SHP77 treated with DMSO at 0.1 percent for 48 hours (cell line): Measurements from ENCODE around the gene GRAMD2A.
"Not testable (repeated sequence)": the region's sequence is repeated elsewhere in the genome, so short reads cannot be mapped to it uniquely, and the experiment has no call there.

Experiments used
- DNase-seq: peaks from one replicate; lab custom pipeline; 2025; lab: John Stamatoyannopoulos, UW

The GRAMD2A gene

DNA sequence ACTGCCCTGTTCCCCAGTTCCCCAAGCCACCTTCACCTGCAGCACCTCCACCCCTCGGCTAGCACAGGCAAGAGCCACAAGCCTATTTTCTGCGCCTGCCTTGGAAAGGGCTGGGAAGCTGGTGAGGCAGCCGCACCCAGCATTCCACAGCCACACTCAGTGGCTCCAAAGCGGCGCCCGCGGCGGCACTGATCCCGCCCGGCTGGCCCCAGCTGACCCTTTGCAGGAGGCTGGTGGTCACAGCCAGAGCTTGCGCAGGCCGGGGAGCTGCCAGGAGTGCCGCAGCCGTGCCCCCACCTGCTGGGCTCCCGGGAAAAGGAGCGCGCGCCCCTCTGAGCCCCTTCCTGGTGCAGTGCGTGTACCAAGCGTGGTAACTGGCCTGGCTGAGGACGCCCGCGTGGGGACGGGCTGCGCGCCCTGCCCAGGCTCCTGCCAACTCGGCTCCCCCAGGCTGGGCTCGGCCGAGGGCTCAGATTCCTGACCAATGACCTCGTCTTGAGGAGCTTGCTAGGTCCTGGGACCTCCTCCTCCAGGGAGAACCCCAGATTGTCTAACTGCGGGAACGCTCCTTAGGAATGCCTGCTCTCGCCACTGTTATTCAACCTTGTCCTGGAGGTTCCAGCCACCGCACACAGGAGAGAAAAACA lies 13.3 kb downstream of the GRAMD2A start:
- no peak for DNase-seq

DNA sequence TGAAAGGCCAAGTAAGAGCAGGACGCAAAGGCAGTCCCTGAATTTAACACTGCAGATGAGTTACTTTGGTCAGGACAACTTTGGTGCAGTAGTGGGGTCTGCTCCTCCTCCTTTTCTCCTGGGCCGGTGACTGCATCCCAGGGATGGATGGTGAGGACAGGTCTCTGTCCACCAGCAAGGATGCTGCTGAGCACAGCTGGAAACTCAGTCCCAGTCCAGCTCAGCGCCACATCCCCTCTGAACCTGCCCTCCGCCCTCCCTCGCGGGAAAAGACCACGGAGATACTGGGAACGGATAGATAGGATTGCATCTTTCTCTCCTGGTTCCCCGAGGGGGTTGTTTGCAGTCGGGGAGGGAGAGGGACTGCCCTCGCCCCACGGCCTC lies 13.8 kb downstream of the GRAMD2A start:
- no peak for DNase-seq

DNA sequence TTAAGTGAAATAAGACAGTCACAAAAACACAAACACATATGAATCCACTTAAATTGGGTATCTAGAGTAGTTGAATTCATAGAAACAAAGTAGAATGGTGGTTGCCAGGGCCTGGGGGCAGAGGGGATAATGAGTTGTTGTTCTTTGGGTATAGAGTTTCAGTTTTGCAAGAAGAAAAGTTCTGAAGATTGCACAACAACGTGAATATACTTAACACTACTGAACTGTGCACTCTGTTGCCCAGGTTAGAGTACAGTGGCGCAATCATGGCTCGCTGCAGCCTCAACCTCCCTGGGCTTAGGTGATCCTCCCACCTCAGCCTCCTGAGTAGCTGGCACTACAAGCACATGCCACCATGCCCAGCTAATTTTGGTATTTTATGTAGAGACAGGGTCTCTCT lies 14.9 kb downstream of the GRAMD2A start:
- DNase-seq, result no peak

DNA sequence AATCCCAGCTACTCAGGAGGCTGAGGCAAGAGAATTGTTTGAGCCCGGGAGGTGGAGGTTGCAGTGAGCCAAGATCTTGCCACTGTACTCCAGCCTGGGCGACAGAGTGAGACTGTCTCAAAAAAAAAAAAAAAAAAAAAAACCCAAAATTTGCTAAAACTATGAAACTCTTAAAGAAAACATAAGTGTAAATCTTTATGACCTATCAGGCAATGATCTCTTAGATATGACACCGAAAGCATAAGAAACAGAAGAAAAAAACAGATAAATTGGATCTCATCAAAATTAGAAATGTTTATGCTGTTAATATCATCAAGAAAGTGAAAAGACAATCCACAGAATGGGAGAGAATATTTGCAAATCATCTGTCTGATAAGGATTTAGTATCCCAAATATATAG lies 15.3 kb downstream of the GRAMD2A start:
- no peak for DNase-seq

DNA sequence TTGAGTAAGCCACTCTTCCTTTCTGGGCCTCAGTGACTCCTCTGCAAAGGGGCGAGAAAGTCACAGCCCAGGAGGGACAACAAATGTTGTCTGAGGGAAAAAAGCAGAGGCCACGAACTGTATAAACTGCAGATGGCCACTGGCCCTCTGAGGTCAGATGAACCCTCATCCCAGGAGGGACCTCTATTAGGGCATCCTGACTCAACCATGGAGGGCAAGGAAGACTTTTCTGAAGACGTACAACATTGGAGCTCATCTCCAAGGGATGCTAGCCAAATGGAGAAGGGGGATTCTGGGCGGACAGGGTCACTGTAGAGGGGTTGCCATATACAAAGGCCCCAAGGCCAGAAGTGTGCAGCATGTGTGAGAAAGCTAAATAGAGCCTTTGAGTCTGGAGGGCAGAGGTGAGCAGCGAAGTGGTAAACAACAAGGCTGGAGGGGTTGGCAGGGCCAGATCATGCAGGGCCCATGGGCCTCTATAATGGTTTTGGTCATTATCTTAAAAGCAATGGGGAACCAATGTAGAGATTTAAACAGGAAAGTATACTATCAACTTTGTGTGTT lies 16.7 kb downstream of the GRAMD2A start:
- no peak for DNase-seq

DNA sequence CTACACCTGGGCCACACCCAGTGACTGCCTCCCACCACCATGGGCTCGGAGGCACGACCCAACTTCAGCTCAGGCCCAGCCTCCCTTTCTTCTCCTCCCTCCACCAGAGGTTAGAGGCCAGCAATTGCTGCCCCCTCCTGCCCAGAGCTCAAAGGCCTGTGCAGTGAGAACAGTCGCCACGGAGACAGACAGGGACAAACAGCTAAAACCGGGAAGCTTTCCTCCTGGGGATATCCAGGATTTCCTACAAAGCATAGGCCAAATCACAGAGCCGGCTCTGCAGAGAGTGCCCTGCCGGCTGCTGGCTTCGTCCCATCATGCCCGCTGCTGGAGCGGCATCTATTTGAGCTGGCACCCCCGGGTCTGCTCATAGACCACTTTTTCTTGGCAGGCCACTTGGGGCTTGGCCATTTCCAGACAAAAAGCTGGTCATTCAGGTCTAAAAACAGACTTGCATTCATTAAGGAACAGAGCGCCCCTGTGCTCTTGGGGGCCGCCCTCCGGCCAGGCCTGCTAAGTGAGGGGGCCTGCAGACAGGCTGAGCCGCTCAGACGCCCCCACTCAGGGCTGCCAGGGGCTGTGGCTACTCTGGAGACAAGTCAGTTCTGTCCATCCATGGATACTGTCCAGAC lies 17.5 kb downstream of the GRAMD2A start:
- no peak for DNase-seq

DNA sequence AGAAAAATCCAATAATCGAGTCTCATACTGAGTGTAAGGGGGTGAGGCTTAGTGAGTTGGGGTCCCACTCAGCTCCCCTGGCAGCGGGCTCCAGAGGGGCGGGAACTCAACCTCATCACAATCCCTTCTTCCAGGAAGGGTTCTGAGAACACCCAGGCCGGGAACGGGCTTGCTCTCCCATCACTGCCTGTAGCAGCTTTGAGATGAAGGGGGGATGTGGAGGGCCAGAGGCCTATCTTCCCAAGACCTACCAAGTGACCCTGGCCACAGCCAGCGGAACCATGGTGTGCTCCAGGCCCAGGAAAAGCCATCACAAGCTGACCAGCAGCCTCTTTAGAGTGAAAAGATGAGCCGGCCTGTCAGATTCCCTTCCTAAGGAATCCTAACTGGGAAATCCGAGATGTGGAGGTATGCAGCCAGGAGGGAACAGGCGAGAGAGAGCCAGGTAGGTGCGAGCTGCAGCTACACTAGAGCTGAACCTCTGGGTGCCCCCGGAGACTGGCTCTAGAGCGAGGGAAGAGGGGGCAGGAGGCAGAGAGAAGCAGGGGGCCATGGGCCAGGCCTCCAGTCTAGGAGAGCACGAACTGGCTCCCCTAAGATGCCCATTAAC lies 18.5 kb downstream of the GRAMD2A start:
- no peak for DNase-seq

DNA sequence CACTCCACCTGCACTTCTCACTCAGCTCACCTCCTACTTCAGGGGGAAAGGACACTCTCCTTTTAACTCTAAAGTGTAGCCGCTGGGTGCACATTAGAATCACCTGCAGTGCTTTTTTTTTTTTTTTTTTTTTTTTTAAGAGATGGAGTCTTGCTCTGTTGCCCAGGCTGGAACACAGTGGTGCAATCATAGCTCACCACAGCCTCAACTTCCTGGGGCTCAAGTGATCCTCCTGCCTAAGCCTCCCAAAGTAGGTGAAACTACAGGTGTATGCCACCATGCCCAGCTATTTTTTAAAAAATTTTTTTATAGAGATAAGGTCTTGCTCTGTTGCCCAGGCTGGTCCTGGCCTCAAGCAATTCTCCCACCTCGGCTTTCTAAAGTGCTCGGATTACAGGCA lies 20.8 kb downstream of the GRAMD2A start:
- DNase-seq, result no peak

DNA sequence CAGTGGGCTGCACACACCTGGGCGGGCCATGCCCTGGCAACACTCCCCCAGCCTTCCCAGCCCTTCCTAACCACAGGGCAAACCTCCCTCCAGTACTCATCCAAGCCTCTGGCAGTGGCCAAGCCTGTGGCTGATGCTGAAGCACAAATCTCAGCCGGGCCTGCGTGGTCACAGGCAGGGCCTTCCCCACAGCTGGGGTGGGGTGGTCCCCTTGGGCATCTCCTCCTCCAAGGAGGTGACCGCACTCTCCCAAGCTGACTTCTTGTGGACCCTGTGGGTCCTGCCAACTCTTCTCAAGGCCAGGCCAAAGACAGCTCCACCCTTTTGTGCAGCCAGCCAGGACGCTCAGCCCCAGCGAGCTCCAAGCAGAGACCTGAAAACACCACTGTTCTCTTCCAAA lies 21.4 kb downstream of the GRAMD2A start:
- no peak for DNase-seq

DNA sequence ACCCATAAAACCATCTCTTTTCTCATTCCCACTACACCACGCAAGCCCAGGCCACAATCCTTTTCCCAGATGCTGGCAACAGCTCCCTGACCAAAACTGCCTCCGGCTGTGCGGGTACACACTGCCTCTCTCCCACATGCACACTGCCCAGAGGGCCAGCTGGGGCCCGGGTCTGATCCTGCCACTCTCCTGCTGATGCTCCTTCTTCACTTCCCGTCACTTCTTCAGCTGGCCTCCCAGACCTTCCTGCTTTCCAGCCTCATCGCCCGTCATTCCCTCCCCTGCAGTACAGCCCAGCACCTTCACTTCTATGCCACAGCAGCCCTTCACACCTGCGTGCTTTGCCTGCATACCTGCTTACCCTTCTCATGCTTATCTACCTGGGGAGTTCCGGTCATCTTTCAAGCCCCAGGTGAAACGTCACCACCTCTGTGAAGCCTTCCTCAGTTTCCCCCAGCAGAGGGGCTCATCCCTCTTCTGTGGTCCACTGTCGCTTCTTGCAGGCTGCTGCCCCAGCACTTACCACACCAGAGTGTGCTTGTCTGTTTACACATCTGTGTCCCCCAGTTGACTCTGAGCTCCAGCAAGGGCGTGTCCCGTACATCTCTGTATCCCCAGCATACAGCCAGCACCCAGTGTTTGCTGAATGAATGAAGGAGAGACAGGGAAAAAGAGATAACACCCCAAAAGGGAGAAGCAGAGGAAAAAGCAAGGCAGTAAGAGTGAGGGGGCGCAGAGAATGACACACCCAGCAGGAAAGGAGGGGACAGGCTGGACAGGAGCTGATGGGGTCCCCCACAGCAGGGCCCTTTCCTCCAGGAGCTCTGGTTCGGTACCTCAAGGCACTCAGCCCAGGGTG lies 22.2 kb downstream of the GRAMD2A start:
- DNase-seq, result no peak

DNA sequence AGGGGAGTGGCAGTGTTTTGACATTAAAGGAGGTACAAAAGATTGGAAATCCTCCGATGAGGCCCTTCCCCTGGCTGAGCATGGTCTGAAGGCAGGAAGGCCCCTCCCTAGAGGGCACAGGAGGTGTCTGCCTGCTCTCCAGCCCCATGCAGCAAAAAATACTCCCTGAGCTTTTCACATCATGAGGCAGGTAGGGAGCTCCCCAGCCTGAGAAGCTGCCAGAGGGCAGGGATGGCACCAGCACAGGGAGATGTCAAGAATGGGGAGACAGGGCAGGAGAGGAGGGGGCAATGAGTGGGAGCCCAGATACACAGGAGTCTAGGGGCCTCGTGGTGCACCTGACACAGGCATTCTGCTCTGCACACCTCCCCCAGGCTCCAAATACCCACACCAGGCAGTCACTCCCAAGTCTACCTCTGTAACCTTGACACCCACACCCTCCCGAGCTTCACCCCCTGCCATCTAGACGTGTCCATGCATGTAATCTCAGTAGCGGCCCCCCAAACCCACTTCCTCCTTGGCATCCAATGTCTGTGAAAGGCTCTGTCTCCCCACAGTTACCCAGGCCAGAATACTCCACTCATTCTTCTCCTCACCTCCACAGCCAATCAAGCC lies 22.9 kb downstream of the GRAMD2A start:
- DNase-seq, result no peak

DNA sequence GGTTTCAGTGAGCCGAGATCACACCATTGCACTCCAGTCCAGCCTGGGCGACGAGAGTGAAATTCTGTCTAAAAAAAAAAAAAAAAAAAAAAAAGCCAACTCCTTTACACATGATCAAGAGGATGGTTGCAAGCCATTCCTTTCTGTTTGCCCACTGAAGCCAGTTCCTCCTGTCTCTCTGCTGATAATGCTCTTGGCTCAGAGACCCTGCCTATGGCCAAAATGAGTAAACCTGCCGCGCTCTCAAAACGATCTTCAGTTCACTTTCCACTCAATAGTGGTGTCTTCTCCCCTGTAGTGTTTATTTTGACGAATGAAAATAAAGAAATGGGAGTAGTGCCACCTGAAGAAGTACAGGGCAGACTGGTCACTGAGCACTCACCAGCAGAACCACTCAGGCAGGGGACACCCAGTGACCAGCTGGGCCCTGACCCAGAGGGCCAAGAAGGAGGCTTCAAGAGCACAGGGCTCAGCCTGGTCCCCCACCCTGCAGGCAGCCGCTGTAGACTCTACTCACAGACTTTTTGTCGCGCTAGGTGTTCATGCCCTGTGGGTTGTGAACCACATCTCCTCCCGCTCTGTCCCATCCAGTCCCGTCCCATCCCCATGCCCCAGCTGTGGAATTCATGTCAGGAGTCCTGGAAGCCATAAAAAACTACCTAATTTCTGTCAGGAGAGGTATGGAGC lies 23.6 kb downstream of the GRAMD2A start:
- no peak for DNase-seq

DNA sequence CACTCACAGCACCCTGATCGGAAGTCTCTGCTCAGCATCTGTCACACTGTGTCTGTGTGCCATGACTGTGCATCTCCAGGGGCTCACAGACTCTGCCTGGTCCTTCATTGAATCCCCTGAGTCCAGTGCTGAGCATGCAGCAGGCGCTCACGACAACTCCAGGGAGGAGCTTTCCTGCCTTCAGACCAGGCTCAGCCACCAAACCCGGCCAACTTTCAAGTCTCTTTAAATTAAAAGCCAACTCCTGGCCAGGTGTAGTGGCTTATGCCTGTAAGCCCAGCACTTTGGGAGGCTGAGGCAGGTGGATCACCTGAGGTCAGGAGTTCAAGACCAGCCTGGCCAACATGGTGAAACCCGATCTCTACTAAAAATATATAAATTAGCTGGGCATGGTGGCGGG lies 24.2 kb downstream of the GRAMD2A start:
- DNase-seq, result no peak

DNA sequence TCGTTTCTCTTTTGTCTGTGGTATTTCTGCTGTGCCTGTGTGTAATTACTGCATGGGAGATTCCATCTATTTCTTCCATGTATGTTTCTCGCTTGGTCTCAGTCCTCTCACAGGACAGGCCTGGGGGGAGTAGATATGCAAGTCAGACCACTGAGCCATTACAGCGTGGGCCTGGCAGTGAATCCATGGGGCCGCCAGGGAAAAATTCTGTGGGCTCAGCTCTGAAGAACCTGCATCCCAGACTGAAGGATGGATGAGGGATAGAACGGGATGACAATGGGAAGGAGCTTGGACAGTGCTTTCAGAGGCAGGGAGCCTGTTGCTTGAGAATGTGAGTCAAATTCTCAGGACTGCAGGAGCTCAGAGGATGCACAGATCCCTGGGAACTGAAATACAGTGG lies 24.8 kb downstream of the GRAMD2A start:
- DNase-seq, result no peak

DNA sequence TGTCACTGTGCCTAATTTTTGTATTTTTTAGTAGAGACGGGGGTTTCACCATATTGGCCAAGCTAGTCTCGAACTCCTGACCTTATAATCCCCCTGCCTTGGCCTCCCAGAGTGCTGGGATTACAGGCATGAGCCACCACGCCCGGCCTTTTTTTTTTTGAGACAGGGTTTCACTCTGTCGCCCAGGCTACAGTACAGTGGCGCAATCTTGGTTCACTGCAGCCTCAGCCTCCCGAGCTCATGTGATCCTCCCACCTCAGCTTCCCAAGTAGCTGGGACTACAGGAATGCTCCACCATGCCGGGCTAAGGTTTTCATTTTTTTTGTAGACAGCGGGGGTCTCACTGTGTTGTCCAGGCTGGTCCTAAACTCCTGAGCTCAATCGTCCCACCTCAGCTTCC lies 25.6 kb downstream of the GRAMD2A start:
- DNase-seq, result not testable (repeated sequence)

DNA sequence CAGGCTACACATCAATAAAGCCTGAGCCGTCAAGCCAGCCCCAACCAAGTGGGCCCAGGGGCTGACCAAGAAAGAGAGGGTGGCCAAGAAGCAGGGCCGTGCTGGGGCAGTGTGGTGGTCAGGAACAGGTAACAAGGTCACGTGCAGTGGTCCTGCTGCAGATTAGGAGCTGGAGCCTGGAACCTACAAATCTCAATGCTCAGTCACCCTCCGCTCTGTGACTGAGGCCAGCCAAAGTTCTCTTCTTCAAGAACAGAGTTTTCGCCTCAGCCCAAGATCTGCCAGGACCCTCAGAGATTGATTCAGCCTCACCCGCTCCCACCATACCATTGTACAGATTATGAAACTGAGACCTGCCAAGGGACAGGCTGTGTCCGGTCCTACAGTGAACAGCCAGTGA lies 26.9 kb downstream of the GRAMD2A start:
- no peak for DNase-seq

DNA sequence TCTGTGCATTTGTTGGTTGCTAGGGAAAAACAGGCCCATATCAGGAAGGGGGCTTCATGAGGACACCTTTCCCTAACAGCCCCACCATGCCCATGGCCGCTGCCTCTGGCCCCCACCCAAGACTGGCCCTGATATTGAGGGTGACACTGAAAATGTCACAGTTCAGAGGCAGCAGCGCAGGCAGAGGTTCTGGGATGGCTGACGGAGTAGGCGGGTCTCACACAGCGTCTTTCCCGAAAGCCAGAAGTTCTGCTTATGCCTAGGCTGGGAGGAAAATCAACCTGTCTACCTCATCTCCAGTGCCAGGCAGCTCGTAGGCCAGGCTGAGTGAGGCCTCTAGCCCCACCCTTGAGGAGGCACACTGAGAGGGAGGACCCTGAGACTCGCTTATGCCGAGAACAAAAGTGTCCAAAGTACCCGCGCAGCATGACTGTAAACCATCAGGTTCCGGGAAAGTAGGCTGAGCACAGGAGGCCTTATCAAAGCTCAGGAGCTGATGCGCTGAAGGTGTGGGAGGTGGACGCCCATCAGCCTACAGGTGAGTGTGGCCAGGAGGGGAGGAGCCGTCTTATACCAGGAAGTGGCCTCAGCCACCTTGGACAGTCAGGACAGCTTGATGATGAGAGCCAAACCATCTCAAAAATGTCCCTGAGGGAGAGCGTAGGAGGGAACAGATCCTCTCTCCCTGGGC lies 27.5 kb downstream of the GRAMD2A start:
- no peak for DNase-seq

DNA sequence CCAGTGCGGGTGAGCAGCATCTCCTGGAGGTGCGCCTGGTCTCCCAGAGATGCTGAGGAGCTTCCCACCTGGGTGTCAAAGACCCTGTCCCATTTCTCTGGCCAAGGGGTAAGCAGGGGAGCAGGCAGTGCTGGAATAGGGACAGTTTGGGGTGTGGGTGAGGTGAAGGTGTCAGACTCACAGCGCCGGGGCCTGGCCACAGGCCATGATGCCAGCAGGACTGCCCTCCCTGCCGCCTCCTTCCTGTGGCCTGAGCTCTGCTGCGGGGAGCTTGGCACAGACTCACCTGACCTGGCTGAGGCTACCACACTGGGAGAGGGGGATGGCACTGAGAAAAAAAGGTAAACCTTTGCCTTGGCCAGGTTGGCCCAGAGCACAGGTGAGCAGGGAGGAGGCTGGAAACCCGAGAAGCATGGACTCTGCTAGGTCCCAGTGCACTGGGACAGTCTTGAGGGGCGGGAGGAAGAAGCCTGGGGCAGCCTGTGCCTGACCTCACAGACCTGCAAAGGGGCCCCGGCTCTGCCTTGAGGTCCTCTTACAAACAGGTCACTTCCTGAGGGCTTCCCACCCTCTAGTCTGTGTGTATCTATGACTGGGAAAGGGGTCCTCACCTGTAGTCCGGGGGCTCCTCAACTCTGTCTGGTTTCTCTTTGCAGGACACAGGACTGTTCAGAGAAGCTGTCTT lies 28.2 kb downstream of the GRAMD2A start:
- DNase-seq, result no peak

DNA sequence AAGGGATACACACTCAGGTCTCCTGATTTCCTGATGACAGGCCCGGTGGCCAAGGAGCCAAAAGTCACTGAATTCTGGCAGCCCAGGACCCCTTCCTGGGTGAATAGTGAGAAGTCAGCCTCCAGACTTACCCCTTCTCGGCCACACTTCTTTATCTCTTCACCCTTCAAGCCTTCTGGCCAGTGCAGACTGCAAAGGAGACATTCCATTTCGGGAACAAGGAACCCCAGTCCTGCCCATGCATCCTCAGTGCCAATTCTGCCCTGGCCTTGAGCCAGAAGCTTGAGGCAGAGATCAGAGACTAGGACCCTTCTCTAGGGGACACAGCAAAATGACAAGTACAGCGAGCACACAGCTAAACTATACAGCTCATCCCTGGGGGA lies 28.8 kb downstream of the GRAMD2A start:
- DNase-seq, result no peak

DNA sequence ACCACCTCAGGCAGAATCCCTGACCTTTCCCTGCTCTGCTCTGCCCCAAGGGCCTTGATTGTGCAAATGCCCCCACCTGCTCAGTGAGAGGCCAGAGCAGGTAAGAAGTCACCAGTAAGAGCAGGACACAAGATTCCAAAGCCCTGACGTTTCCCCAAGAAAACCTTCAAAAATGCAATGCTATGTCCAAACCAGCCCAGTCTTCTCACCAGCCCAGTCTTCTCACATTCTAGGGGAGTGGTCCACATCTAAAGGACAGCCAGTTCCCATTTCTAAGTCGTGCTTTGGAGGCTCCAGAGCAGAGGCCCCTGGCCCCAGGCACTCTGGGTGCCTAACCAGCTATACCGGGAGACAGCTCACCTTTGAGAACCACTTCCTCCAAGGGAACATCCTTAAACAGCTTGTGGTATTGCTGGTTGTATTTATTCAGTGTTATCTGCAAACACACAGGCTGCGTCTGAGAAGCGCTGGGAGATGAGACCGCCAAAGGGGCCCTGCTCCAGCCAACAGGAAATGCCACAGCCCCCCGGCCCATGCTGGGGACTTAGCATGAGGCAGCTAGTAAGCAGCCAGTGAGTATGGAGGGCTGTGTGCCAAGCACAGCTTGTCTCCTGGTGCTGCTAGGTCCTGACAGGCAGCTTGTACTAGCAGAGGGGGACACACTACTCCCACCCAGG lies 29.3 kb downstream of the GRAMD2A start:
- no peak for DNase-seq
